ENCODE measurements around the gene EBP. TPM values are rescaled to one million over a fixed set of nuclear protein-coding genes. Genes with fewer than 3 reads are reported as not detected.

EBP gene
- total RNA-seq, 1 donor from 2014 or later: 93.7 TPM

GRCh38 chrX:48475296-48475695 lies 46.3 kb upstream of the EBP start:
- no peak for TF ChIP-seq CTCF (conservative IDR thresholded peaks at IDR 0.05; ENCODE audit: low read depth, low read length)
- H3K4me3 ChIP-seq (ENCODE audit: low read depth, low read length): peak overlapping the region; percentile 76
- no peak for DNase-seq (ENCODE audit: low read depth)

- peak; percentile 47 for DNase-seq (ENCODE audit: low read depth)
- TF ChIP-seq CTCF (conservative IDR thresholded peaks at IDR 0.05; ENCODE audit: low read depth, low read length): no peak
- peak within 1 kb of the TSS; percentile 76 for H3K4me3 ChIP-seq (ENCODE audit: low read depth, low read length)
Observed at GRCh38 chrX:48475774-48476577, 45.6 kb upstream of the EBP start, which contains the start of gene FTSJ1. Gene FTSJ1 (plus strand): TSS chrX:48476199. CDS start chrX:48478048, 1,849 bp downstream.

- peak overlapping the region; percentile 76 for H3K4me3 ChIP-seq (ENCODE audit: low read depth, low read length)
- TF ChIP-seq CTCF (conservative IDR thresholded peaks at IDR 0.05; ENCODE audit: low read depth, low read length): no peak
- DNase-seq (ENCODE audit: low read depth): no peak
Observed at GRCh38 chrX:48476919-48477318, 44.7 kb upstream of the EBP start.

- no peak overlapping the region for H3K4me3 ChIP-seq (ENCODE audit: low read depth, low read length)
Observed at GRCh38 chrX:48477960-48478755, 43.5 kb upstream of the EBP start.

GRCh38 chrX:48478806-48479205 lies 42.8 kb upstream of the EBP start:
- DNase-seq (ENCODE audit: low read depth): no peak
- no peak for TF ChIP-seq CTCF (conservative IDR thresholded peaks at IDR 0.05; ENCODE audit: low read depth, low read length)
- H3K4me3 ChIP-seq (ENCODE audit: low read depth, low read length): no peak overlapping the region

More at GRCh38 chrX:48477960-48478755, 43.5 kb upstream of the EBP start:
- TF ChIP-seq CTCF (conservative IDR thresholded peaks at IDR 0.05; ENCODE audit: low read depth, low read length): no peak
- no peak for DNase-seq (ENCODE audit: low read depth)

- DNase-seq (ENCODE audit: low read depth): no peak
- H3K4me3 ChIP-seq (ENCODE audit: low read depth, low read length): no peak overlapping the region
- no peak for TF ChIP-seq CTCF (conservative IDR thresholded peaks at IDR 0.05; ENCODE audit: low read depth, low read length)
Observed at GRCh38 chrX:48480142-48480541, 41.5 kb upstream of the EBP start.

All from epithelial cell of proximal tubule (primary cell).